ENCODE results near the gene COL4A2. TPM values are rescaled to one million over a fixed set of nuclear protein-coding genes. Genes with fewer than 3 reads are reported as not detected.

The COL4A2 gene
- total and polyA plus RNA-seq, 11 donors, result 92.4 to 377 (median 166) TPM

GRCh38 chr13:110519046-110519445, 212.0 kb downstream of the COL4A2 start:
- DNase-seq (no peak), ATAC-seq (no peak)
- Histone ChIP-seq H3K9me3 (peaks cover 0 to 7% (median 0%) of the 10 kb centered on the region in 12 donors), H3K27ac (no peak overlapping the region), H3K4me1 (peaks cover 0 to 58% (median 26%) of the 10 kb centered on the region in 12 donors), H3K36me3 (peaks cover 0 to 20% (median 8%) of the 10 kb centered on the region in 9 donors), H3K4me3 (no peak overlapping the region), H3K27me3 (no peaks in the 10 kb centered on the region)
- 90 to 97% (median 95%) methylated on average over 13 to 16 of the region's 16 CpGs for WGBS, 4 donors
- intact Hi-C loops (cut with DNase I), result loop anchor here in 1 of 10 donors (10.0 kb wide), 1 partner anchor 46 kb away; the partner anchor contains the start of gene RAB20
- TF ChIP-seq CTCF (IDR thresholded peaks at IDR 0.05) (no peak), POLR2A (IDR thresholded peaks at IDR 0.05) (no peak)

GRCh38 chr13:110519506-110519905, 212.4 kb downstream of the COL4A2 start:
- ATAC-seq, result no peak
- no peak for DNase-seq
- Histone ChIP-seq H3K27ac (peak overlapping the region in 4 of 12 donors; percentile 18 to 92 (median 72)), H3K4me1 (peaks cover 0 to 62% (median 30%) of the 10 kb centered on the region in 12 donors), H3K36me3 (peaks cover 0 to 15% (median 6%) of the 10 kb centered on the region in 9 donors), H3K9me3 (peaks cover 0 to 7% (median 0%) of the 10 kb centered on the region in 12 donors), H3K27me3 (no peaks in the 10 kb centered on the region), H3K4me3 (no peak overlapping the region)
- intact Hi-C loops (cut with DNase I), result loop anchor here in 1 of 10 donors (10.0 kb wide), 1 partner anchor 45 kb away; the partner anchor contains the start of gene RAB20
- TF ChIP-seq POLR2A (IDR thresholded peaks at IDR 0.05) (no peak), CTCF (IDR thresholded peaks at IDR 0.05) (no peak)
- WGBS, 4 donors, result 89 to 92% (median 92%) methylated on average over 7 of the region's 7 CpGs

- intact Hi-C loops (cut with DNase I), result no loop called here
- 51 to 64% (median 56%) methylated on average over 16 of the region's 16 CpGs for WGBS, 4 donors
- peaks cover 0 to 11% (median 6%) of the 10 kb centered on the region in 9 donors for H3K36me3 ChIP-seq
- TF ChIP-seq CTCF (IDR thresholded peaks at IDR 0.05) (no peak), POLR2A (IDR thresholded peaks at IDR 0.05) (no peak)
- DNase-seq (peak; percentile 75 to 90 (median 83)), ATAC-seq (peak; percentile 63 to 72 (median 70))
- peaks cover 0 to 74% (median 39%) of the 10 kb centered on the region in 12 donors for H3K4me1 ChIP-seq
- no peaks in the 10 kb centered on the region for H3K27me3 ChIP-seq
- H3K9me3 ChIP-seq, result peaks cover 0 to 2% (median 0%) of the 10 kb centered on the region in 12 donors
- H3K27ac ChIP-seq, result peak overlapping the region; percentile 46 to 92 (median 76)
- no peak overlapping the region for H3K4me3 ChIP-seq
These were observed 213.6 kb downstream of the COL4A2 start for GRCh38 chr13:110520431-110521295.

GRCh38 chr13:110521296-110521680, 214.2 kb downstream of the COL4A2 start:
- TF ChIP-seq POLR2A (IDR thresholded peaks at IDR 0.05) (no peak), CTCF (IDR thresholded peaks at IDR 0.05) (no peak)
- Histone ChIP-seq H3K36me3 (peaks cover 0 to 11% (median 6%) of the 10 kb centered on the region in 9 donors), H3K27me3 (no peaks in the 10 kb centered on the region), H3K9me3 (no peaks in the 10 kb centered on the region), H3K27ac (peak overlapping the region; percentile 46 to 92 (median 76)), H3K4me1 (peaks cover 0 to 79% (median 43%) of the 10 kb centered on the region in 12 donors), H3K4me3 (no peak overlapping the region)
- ATAC-seq (no peak), DNase-seq (no peak)
- WGBS, 4 donors, result 59 to 64% (median 62%) methylated on average over 10 of the region's 10 CpGs
- intact Hi-C loops (cut with DNase I), result no loop called here
